GM19328 (cell line): ENCODE measurements around the gene NDUFS7.
"Not testable (repeated sequence)": the region's sequence is repeated elsewhere in the genome, so short reads cannot be mapped to it uniquely, and the experiment has no call there.

ENCODE experiments used
- ATAC-seq: cut with Tn5 transposase; IDR thresholded peaks from one replicate; pipeline ENCODE4 v1.9.1; 2021; ENCODE audit warnings: mild to moderate bottlenecking, moderate library complexity; ENCODE audit not compliant: unreplicated experiment

The NDUFS7 gene

GRCh38 chr19:1416014-1416841, 32.5 kb downstream of the NDUFS7 start:
- no peak for ATAC-seq

GRCh38 chr19:1417145-1417544, 33.4 kb downstream of the NDUFS7 start:
- no peak for ATAC-seq

GRCh38 chr19:1417681-1418495, 34.2 kb downstream of the NDUFS7 start:
- ATAC-seq = no peak

DNA sequence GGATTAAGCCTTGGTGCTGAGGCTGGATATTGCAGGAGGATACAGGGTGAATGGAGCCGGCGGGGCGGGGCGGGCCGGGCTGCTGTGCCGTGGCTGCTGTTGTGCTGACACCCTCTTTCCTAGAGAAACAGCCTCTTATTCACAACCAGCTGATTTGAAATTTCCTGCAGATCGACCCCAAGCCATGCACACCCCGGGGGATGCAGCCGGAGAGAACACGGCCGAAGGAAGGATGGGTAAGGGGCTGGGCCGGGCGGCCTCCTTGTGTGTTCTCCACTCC, 34.7 kb downstream of the NDUFS7 start:
- no peak for ATAC-seq

- no peak for ATAC-seq
Measured at GRCh38 chr19:1418951-1419738, 35.4 kb downstream of the NDUFS7 start.

DNA sequence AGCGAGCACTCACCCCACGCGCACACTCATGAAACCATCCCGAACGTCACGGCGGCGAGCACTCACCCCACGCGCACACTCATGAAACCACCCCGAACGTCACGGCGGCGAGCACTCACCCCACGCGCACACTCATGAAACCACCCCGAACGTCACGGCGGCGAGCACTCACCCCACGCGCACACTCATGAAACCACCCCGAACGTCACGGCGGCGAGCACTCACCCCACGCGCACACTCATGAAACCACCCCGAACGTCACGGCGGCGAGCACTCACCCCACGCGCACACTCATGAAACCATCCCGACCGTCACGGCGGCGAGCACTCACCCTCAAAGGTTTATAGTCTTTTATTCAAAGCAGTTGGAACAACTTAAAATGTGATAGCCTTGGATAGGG, 36.4 kb downstream of the NDUFS7 start:
- not testable (repeated sequence) for ATAC-seq

- ATAC-seq = no peak
Measured at GRCh38 chr19:1420590-1420989, 36.9 kb downstream of the NDUFS7 start.

- no peak for ATAC-seq
Measured at GRCh38 chr19:1421218-1421957, 37.7 kb downstream of the NDUFS7 start.

GRCh38 chr19:1421958-1422305, 38.2 kb downstream of the NDUFS7 start:
- ATAC-seq = no peak

DNA sequence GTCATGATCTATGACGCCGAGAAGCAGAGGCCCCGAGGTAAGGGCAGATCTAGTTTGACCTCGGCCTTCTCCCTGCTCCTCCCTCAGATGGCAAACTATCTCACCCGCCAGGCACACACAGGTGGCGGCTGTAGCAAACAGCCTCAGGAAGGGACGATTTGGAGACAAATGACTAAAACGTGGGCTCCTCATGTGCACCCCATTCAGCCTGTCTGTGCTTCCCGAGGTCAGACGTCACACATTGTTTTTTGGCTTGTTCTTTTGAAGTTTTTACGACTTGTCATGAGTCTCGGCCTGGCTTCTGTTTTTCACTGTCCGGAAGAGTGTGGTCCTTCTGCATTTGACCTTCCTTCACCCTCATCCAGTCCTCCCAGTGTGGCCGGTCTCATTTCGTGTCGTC, 38.7 kb downstream of the NDUFS7 start:
- ATAC-seq = no peak

DNA sequence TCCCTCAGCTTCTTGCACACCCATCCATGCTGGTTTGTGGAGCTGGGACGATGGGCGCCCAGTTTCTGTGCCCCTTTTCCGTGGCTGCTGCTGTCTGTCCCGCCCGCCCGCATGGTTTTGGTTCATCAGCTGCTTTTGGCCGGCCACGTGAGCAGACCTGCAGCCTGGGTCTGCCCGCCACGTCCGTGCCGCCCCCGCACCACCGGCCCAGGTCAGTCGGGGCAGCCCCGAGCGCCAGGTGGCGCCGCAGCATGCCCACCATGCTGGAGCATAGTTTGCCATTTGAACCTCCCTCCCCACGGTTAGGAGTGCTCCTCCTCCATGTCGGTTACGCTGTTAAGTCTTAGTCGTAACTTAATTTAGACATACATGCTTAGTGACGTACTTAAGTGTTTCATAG, 39.2 kb downstream of the NDUFS7 start:
- no peak for ATAC-seq

GRCh38 chr19:1423436-1424191, 39.9 kb downstream of the NDUFS7 start:
- ATAC-seq = no peak

- ATAC-seq = no peak
Measured at GRCh38 chr19:1424192-1424955, 40.7 kb downstream of the NDUFS7 start.

- no peak for ATAC-seq
Measured at GRCh38 chr19:1425102-1425837, 41.6 kb downstream of the NDUFS7 start.

GRCh38 chr19:1425902-1426301, 42.2 kb downstream of the NDUFS7 start:
- no peak for ATAC-seq

DNA sequence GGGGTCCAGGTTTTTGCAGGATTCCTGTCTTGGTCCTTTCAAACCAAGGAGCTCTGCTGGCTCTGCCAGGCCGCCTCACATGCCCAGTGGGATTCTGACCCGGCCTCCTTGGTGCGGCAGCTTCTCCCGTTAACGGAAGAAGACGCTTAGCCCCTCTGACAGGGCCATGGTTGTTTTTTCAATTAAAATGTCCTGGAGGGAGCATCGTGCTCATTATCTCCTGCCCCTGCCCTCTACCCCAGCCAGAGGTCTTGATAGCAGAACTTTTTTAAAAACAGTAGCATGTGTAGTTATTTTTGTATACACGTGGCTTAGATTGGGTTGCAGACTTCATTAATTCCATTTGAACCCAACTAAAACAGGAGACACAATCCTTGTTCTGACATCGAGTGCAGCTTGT, 43.0 kb downstream of the NDUFS7 start:
- ATAC-seq = no peak

DNA sequence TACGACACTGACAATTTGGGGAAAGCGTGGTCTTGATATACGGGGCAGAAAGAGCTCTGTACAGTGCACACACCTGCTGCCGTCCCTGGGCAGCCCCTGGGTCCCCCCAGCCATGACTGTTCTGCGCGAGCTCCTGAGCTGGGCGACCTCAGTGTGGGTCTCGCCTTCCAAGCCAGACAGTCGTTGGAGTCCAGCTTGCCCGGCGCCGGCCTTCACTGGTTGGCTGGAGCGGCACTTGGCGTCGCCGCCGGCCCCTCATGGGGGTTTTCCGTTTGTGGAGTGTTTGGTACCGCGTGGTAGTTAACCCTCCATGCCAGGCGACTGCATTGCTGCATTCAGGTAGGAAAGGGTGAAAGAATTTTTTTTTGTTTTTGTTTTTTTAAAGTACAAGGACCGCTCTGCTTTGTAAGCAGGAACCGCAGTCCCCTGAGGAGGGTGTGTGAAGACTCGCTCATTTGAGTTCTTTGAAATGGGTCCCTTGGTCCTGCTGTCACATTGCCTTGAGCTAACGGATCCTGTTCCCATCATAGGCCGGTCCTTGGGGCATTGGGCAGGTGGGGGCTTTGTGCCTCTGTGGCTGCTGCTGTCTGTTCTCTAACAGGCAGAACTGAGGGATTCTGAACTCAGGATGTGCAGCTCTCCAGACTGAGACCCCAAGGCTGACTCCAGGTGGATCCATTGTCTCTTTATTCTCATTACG, 43.7 kb downstream of the NDUFS7 start:
- ATAC-seq = no peak

DNA sequence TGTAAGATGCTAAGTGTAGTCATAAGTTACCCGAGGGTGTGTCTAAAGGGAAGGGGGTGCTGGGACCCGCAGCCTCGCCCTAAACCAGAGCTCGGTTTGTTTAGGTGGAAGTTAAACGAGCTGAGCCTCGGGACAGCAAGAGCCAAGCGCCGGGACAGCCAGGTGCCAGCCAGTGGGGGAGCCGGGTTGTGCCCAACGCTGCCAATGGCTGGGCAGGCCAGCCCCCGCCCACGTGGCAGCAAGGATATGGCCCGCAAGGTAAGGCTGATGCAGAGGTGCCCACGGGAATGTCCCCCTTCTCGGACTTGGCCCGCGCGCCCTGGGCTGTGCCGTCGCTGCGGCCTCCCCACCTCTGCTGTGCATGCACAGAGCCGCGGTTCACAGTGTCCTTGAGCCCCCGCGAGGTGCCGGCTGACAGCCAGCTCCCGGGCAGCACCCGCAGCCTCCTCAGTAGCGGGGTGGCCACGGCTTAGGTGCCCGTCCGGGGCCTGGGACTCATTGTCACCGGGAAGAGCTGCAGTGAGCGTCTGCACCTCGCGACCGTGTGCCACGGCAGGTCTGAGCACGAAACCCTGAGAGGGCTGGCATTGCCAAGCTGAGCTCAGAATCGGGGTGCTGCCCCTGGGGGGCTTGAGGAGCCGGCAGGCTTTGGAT, 45.2 kb downstream of the NDUFS7 start:
- no peak for ATAC-seq
